ENCODE data around the gene CCDC117.
"Not testable (repeated sequence)": the region's sequence is repeated elsewhere in the genome, so short reads cannot be mapped to it uniquely, and the experiment has no call there.

The CCDC117 gene

DNA sequence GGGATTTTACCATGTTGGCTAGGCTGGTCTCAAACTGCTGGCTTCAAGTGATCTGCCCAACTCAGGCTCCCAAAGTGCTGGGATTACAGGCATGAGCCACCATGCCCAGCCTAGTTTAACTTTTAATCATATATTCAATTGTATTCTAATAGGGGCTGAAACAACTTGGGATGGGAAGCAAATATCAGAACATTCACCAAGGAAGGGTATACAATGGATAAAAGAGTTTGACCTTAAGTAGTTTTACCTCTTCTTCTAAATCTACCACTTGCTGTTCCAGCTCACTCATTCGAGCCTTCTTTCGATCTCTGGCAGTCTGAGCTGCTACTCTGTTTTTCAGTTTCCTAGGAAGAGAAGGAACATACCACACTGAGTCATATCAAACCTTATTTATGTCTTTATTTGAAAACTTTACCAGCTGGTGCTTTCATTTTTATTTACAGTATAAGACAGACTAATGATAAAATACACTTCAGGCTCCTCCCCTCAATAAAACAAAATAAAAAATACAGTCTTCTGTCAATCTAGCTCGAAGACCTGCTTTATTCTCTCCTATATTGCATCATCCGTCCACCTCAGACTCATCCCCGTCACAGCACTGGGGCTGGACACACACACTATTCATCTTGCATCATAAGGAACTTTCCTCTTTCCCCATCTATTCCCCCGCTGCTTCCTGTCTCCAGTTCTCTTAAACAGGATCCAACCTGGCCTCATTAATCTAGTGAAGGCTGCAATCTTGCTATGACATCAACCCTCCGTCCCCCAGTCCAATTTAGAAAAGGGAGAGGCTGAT lies 26.5 kb downstream of the CCDC117 start:
- DNase-seq: no peak
- peak overlapping the region; percentile 98 for H3K4me3 ChIP-seq (ENCODE audit: low read depth, low read length)
- TF ChIP-seq, protein P1, sequence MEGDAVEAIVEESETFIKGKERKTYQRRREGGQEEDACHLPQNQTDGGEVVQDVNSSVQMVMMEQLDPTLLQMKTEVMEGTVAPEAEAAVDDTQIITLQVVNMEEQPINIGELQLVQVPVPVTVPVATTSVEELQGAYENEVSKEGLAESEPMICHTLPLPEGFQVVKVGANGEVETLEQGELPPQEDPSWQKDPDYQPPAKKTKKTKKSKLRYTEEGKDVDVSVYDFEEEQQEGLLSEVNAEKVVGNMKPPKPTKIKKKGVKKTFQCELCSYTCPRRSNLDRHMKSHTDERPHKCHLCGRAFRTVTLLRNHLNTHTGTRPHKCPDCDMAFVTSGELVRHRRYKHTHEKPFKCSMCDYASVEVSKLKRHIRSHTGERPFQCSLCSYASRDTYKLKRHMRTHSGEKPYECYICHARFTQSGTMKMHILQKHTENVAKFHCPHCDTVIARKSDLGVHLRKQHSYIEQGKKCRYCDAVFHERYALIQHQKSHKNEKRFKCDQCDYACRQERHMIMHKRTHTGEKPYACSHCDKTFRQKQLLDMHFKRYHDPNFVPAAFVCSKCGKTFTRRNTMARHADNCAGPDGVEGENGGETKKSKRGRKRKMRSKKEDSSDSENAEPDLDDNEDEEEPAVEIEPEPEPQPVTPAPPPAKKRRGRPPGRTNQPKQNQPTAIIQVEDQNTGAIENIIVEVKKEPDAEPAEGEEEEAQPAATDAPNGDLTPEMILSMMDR (IDR thresholded peaks at IDR 0.05; ENCODE audit: low read depth, low read length): no peak
- no peaks in the 10 kb centered on the region for H3K9me3 ChIP-seq (ENCODE audit: severe bottlenecking)
- H3K36me3 ChIP-seq: peaks cover 53% of the 10 kb centered on the region
- peak overlapping the region; percentile 96 for H3K27ac ChIP-seq
- no peaks in the 10 kb centered on the region for H3K27me3 ChIP-seq (ENCODE audit: insufficient read depth, low read depth, severe bottlenecking)

DNA sequence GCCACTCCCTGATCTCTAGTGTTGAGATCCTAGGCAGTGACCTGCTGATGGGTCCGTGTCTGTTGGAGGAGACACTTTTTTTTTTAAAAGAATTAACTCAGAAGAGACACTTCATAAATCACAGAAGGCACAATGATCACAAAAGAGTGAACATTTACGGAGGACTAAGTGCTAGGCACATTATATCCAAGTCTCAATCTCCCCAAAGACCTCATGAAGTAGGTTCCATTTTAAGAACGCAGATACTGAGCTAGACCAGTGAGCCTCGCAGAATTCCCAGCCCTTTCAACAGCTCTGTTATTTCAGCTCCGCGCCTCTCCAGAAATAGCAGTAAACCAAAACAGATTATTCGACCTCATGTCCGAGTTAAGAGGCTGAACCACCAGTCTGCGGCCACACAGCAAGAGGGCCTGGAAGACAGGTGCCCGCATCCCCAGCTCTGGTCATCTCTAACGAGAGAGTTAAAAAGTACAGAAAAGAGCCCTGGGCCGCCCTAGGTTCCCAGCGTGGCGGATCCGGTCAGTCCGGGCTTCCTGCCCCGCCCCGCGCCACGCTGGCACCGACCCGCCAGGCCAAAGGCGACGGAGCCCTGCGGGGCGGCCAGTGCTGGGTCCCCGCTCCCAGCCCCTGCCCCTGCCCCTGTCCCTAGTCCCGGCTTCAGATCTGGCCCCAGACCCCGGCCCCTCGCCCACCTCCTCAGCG lies 27.3 kb downstream of the CCDC117 start:
- Histone ChIP-seq H3K36me3 (peaks cover 45% of the 10 kb centered on the region), H3K4me3 (ENCODE audit: low read depth, low read length) (peak overlapping the region; percentile 98), H3K27ac (peak overlapping the region; percentile 96), H3K9me3 (ENCODE audit: severe bottlenecking) (no peaks in the 10 kb centered on the region), H3K27me3 (ENCODE audit: insufficient read depth, low read depth, severe bottlenecking) (no peaks in the 10 kb centered on the region)
- TF ChIP-seq, protein P1 (IDR thresholded peaks at IDR 0.05; ENCODE audit: low read depth, low read length): no peak
- DNase-seq: peak; percentile 24

DNA sequence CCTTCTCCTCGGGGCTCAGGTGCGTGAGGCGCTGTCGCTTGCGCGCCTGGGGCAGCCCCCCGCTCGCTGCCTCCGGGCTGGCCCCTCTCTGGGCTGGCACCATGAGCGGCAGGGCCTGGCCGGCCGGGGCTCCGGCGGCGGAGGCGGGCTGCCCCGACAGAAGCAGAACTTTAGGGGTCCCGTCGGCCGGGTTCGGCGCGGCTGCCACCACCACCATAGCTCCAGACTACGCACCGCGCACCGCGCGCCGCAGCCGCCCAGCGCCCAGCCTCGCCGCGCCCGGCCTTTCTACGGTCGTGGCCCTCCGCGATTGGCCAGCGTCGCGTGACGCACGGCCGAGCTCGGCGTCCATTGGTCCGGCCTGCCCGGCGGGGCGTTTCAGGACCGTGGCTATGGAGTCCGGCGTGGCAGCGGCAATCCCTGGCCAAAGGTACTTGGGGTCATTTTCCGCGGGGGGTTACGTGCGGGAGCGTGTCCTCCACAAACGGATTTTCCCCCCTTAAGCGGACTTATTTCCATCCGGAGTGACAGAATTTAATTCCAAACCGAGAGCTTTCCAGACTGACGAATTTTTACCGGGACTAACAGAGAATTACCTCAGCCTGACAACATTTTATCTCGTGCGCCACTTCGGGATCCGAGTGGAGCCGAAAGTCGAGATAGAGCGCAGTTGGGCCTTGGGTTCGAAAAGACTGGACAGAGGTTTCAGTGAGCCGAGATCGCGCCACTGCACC lies 28.0 kb downstream of the CCDC117 start, which contains the start of gene XBP1:
Gene XBP1 (minus strand): TSS at position 262 of the 734 bp plus-strand sequence.
- Histone ChIP-seq H3K9me3 (ENCODE audit: severe bottlenecking) (no peaks in the 10 kb centered on the region), H3K27me3 (ENCODE audit: insufficient read depth, low read depth, severe bottlenecking) (no peaks in the 10 kb centered on the region), H3K27ac (peak within 1 kb of the TSS; percentile 96), H3K4me3 (ENCODE audit: low read depth, low read length) (peak within 1 kb of the TSS; percentile 98), H3K36me3 (peaks cover 38% of the 10 kb centered on the region)
- DNase-seq: peak; percentile 93
- TF ChIP-seq, protein P1 (IDR thresholded peaks at IDR 0.05; ENCODE audit: low read depth, low read length): no peak

DNA sequence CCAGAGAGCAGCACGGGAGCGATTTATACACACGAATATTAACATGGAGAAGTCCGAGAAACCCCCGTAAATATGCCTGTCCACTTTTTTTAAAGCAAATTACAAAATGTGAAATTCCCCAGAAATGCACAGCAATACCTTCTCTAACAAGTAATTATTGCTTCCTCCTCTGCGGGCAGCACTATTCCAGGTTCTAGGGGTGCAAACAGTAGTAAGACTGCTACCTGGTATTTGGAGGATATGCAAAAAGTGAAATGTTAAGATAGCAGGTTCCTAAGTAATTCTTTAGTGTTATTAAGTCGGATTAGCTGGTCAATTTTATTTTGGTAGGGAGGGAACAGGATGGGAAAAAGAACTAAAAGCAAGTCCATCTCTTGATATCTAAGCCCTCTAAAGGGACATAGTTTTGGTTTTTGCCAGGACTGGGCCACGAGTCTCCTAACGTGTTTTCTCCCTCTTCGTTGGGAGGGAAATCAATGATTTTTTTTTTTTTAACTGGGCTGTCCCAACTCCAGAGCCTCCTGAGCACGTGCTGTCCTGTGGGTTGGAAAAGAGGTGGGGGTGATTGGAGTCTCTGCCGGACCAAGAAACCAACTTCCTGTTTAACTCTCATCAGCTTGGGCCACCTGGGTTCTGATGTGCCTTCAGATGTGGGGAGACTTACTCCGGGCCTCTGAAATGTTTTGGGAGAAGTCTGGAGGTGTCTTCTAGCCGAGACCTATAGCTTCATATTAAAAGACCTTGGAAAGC lies 29.5 kb downstream of the CCDC117 start:
- no peaks in the 10 kb centered on the region for H3K27me3 ChIP-seq (ENCODE audit: insufficient read depth, low read depth, severe bottlenecking)
- H3K9me3 ChIP-seq (ENCODE audit: severe bottlenecking): no peaks in the 10 kb centered on the region
- H3K36me3 ChIP-seq: peaks cover 23% of the 10 kb centered on the region
- H3K27ac ChIP-seq: no peak overlapping the region
- DNase-seq: no peak
- H3K4me3 ChIP-seq (ENCODE audit: low read depth, low read length): no peak overlapping the region
- TF ChIP-seq, protein P1 (IDR thresholded peaks at IDR 0.05; ENCODE audit: low read depth, low read length): no peak

DNA sequence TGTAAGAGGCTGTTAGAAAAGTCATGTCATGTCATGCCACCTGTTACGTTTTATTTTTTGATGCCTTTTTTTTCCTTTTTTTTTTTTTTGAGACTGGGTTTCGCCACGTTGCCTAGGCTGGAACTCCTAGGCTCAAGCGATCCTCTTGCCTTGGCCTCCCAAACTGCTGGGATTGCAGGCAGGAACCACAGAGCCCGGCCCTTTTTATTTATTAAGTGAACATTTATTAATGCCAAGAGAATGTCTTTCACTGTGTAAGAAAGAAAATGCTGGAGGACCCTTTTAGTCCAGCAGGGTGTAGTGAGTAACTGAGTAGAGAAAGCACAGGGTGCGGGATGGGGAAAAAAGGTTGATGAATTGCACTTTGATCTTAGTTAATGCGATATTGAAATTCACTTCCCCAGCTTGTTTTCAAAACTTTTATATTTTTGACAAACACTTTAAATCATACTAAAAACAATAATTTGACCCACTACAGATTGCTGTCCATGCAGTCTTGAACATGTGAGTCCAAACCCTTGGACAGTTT lies 30.2 kb downstream of the CCDC117 start:
- H3K4me3 ChIP-seq (ENCODE audit: low read depth, low read length): no peak overlapping the region
- no peaks in the 10 kb centered on the region for H3K27me3 ChIP-seq (ENCODE audit: insufficient read depth, low read depth, severe bottlenecking)
- H3K27ac ChIP-seq: no peak overlapping the region
- no peak for DNase-seq
- TF ChIP-seq, protein P1 (IDR thresholded peaks at IDR 0.05; ENCODE audit: low read depth, low read length): no peak
- H3K9me3 ChIP-seq (ENCODE audit: severe bottlenecking): no peaks in the 10 kb centered on the region
- H3K36me3 ChIP-seq: peaks cover 16% of the 10 kb centered on the region

DNA sequence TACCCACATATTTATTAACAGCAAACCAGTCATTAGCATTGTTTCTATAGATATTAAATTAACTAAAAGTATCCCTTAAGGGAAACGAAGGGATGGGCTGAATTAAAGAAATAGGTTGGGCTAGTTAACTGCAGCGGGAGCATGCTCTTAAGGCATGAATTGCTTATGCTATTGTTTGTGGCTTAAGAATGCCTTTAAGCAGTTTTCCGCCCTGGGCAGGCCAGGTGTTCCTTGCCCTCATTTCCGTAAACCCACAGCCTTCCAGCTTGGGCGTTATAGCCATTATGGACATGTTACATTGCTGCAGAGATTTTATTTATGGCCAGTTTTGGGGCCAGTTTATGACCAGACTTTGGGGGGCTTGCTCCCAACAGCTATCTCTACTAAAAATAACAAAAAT lies 32.9 kb downstream of the CCDC117 start:
- H3K27me3 ChIP-seq (ENCODE audit: insufficient read depth, low read depth, severe bottlenecking); H3K27ac ChIP-seq; H3K9me3 ChIP-seq (ENCODE audit: severe bottlenecking); H3K4me3 ChIP-seq (ENCODE audit: low read depth, low read length); H3K36me3 ChIP-seq; DNase-seq: not testable (repeated sequence)

Data from WERI-Rb-1 (cell line).